COR-L47 (cell line): ENCODE data around the gene MTCL1.

Source experiments
- DNase-seq: peaks from one replicate; lab custom pipeline; 2025; lab: John Stamatoyannopoulos, UW

Gene MTCL1

DNA sequence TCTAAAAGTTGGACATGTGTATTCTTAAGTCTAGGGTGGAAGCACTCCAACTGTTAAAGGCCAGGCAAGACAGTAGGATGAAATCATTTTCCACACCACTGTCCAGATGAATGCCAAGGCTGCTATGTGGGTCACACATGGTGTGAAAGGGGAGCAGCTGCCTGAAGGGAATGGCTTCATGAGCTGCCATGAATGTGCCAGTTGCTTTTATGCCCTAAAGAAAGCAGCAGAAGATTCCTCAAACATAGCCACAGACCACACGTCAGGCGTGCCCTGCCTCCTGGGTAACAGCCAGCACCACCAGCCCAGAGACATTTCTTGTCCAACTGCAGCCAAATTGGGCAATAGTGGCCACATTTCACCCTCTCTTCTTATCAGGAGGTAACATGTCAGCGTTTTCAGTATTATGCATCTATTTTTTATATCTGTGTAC lies 130.2 kb downstream of the MTCL1 start:
- no peak for DNase-seq

DNA sequence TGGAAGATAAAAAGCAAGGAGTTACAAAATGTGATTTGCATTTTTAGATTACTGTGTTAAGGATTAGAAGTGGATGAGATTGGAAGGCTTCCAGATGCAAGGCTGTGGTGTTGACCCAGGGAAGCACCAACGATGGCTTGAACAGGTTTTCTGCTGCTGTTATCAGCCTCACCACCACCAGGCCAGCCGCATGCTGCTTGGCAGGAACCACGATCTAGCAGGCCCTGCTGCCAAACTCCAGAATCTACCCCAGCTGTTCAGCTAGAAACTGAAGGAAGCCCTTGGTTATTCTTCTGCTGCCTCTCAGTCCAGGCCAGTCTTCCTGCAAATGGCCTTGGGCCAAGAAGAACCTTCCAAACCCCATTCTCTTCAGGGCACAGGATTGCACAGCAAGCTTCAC lies 133.9 kb downstream of the MTCL1 start:
- no peak for DNase-seq

DNA sequence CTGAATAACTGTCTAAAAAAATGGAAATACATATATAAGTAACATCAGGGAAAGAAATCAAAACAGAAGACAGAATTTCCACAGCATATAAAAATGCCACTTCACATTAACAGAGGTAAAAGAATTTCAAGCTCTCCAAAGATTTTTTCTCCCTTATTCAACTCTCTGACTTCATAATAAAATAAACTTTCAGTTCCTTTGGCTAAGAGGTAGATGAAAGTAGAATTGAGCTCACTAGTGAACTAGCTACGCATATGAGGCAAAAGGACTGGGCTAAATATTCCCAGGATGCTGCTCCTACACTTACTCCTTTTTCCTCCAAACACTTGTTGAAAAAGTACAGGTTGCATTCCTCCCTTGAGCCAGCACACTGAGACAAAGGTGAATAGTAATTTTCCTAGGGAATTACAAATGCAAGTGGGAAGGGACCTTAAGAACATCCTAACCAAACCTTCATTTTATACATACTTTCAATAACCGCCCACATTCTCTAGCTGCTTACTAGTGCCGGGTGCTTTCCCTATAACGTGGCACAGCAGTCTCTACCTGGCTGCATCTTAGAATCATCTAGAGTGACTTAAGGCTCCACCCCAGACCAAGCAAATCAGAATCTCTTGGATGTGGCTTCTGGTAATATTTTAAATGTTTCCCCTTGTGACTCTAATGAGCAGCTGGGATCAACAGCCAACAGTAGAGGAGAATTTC lies 136.6 kb downstream of the MTCL1 start:
- DNase-seq: no peak

DNA sequence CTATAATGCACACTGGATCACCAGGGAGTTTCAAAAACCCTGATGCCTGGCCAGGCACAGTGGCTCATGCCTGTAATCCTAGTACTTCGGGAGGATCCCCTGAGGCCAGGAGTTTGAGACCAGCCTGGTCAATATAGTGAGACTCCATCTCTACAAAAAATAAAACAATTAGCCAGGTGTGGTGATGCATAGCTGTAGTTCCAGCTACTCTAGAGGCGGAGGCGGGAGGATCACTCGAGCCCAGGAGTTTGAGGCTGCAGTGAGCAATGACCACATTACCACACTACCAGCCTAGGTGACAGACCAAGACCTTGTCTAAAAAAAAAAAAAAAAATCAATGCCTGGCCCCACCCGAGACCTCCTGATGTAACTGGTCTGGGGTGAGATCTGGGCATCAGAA lies 137.2 kb downstream of the MTCL1 start:
- DNase-seq: no peak

DNA sequence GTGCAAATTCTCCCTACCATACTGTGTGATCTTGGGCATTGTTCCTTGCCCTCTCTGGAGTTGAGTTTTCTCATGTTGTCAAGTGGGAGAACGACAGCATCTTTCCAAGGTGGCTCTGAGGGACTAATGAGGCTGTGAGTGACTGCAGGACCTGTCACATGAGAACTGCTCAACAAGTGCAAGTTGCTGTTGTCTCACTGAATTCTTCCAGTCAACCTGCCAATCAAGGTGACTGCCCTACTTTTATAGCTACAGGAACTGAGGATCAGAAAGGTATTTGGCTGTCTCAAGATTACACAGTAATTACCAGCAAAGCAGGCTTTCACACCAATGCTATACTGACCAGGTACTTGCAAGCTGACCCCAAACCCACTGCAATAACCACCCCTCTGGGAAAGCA lies 137.6 kb downstream of the MTCL1 start:
- DNase-seq: no peak

DNA sequence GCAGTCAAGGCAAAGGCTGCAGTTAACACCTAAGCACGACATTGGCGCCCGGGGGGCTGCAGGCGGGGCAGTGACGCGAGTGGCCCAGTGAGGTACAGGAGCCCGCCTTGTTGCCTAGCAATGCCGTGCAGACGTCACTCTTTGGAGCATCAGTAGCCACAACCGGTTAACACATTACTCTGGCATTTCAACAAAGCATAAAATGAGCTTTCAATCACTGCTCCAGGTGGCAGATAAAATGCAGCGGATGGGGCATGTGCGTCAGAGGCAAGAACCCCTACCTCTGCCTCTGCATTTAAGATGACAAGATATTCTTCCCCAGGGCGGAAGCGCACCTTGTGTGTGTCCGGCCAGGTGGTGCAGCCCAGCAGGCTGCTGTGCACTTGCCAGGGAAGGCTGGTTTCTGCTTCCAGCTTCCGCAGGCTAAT lies 139.4 kb downstream of the MTCL1 start:
- peak; percentile 97 for DNase-seq

DNA sequence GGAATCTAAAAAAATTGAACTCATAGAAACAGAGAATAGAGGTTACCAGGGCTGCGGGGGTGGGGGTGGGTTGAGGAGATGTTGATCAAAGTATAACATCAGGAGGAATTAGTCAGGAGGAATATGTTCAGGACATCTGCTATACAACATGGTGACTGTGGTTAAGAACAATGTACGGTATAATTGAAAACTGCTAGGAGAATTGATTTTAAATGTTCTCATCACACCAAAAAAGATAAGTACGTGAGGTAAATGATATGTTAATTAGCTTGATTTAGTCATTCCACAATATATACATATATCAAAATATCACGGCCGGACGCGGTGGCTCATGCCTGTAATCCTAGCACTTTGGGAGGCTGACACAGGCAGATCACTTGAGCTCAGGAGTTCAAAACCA lies 140.2 kb downstream of the MTCL1 start:
- DNase-seq: no peak

DNA sequence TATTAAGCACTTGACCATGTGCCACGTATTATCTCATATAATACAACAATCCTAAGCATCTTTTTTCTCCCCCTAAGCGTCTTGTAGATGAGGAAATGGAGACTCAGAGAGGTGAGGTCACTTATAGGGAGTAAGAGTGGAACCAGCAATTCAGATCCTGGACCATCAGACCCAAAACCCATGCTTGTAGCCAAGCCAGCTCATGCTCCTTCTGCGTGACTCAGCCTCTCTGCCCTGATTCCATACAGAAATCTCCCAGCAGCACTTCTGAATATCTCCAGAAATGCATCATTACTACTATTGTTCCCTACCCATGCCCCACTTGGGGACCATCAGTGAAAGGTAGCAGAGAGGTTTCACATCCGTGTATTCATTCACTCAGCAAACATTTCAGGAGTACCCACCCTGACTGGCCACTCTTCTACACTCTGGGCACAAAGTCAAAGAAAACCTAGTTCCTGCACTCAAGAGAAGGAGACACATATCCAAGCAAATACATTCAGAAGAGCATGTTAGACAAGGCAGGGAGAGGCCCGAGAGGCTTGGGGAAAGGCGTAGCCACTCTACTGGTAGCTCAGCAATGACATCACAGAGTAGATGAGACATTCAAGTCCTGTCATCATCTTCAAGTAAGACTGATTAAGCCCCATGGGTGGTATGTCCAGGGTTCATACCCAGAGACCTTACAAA lies 141.9 kb downstream of the MTCL1 start:
- DNase-seq: no peak

DNA sequence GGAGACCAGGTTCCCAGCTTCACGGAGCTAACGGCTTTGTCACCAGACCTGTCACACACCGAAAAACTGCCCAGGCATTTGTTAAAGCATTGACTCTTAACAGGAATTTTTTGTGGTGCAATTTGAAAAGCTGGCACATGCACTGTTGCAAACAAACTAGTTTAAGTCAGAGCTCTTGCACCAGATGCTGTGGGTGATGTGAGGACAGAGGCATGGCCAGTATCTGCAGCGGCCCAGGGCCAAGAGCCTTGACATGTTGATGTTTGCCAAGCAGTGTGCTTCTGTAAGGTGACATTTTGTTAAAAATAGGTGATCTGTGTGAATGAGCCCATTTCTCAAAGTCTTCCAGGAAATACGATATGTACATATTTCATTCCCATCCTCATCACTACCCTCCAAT lies 142.5 kb downstream of the MTCL1 start:
- no peak for DNase-seq

DNA sequence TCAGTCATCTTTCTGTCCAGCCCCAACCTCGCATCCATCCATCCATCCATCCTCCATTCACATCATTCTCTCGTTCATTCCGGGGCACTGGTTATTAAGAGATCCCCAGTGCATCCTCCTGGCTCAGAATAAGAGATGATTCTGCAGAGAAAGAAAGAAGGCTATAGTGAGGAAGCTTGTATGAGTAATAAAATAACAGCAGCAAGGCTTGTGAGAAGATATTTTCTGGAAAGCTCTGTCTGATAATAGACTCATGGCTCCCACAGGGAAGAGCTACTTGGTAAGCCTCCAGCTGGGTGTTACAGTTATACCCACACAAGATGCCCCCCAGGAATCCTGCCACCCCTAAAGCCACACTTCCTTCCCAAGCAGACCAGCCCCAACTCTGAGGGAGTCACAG lies 143.2 kb downstream of the MTCL1 start:
- no peak for DNase-seq

DNA sequence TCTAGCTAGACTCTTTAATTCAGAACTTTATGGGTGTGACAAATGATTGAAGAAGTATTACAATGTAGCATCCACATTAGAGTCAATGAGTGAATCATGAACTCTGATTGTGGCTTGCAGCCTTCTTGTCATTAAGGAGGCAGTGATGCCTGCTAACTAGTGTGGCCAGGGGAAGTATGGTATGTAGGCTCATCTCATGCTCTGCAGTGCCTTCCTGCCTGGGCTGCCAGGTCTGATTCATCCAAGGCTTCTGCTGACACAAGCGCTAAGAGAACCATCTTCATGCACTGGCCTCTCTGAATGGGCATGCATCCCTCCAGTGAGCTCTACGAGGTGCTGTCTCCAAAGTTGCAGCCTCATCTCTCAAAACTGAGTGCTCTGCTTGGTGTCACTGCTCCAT lies 144.3 kb downstream of the MTCL1 start:
- no peak for DNase-seq

DNA sequence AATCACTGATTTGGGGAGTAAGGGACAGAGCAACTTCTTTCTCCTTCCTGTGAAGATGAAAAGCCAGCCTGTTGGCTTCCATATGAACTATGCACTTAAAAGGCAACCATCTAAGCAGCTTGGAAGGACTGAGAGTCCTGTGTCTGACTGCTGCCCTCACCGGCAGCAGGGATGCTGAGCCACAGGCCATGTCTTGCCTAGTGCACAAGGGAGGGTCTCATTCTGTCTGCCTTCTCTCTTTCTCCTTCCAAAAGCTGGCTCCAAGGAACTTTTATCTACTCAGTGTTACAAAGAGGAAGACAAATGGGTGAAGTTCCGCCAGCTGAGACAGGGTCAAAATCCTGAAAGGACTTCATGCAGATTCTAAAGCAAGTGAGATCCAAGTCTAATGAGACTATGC lies 146.3 kb downstream of the MTCL1 start:
- DNase-seq: no peak

DNA sequence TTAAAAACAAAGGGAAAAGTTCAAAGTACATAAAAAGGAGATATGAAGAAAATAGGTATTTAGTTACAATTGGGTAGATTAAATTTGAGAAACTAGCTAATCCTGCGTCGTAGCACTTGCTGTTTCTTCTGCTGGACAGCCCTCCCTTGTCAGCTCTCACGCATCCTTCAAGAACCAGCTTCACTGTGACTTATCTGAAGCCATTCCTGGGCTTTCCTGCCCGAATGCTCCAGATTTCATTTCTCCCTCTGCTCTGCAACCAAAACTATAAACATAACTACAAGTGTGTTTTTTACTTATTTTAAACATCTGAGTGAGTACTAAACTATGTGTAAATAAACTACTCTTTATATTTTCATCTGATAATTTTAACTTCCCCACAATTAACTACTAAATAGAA lies 149.2 kb downstream of the MTCL1 start:
- no peak for DNase-seq

DNA sequence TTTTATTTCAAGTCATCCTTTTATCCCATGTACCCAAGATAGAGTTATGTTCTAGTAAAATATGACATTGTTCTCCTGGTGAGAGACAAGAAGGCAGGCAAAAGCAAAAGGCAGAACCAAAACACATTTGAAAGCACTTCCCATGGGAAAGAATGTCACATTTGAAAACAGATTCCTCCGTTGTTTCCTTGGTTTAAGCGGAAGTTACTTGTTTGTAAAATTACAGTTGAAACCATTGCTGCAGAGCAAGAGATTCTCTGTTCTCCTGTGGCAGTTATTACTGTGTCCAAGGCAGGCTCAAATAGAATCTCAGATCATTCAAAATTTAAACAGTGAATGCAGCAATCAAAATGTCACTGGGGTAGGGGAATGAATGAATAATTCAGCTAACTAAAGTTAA lies 149.6 kb downstream of the MTCL1 start:
- no peak for DNase-seq

DNA sequence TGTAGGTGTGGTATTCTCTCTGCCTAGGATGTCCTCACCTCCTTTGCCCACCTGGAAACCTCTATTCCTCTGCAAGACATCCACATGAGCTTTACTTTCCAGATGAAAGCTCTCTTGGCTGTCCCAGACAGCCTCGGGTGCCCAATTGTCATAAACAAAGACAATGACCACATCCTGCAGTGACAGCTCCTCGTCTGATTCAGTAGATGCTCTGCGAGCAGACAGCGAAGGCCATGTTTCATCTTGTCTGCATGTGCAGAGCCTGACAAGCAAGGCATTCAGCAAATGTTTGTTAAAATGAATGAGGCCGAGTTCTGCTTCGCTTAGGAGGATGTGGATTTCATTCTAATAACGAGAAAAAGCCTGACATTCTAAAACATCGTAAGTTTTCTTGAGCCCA lies 150.9 kb downstream of the MTCL1 start:
- no peak for DNase-seq

DNA sequence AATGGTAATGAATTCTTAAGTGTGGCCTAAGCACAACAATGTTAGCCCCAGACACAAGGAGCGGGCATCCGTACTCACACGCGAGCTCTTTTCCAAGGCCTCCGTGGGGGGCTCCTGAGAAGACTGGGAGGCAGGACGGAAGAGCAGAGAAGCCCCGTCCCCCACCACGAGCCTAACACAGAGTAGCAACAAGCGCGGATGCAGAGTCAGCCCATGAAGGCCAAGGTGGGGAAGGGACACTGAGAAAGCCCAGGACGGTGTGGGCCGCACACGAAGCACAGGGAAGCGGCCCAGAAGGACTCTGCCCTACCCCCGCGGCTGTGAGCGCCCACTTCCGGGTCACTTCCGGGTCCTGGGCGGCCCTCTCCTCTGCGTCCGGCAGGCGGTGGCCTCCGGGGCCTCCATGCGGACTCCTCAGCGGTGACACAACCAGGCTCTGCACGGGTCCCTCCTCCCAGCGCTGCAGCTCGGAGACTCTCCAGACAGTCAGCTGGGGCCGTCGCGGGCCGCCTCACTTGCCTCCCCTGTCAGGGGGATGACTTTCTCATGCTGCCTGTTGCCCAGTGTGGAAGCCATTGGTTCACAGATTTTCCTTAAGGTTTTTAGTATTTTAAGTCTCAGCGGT lies 151.5 kb downstream of the MTCL1 start:
- DNase-seq: no peak

DNA sequence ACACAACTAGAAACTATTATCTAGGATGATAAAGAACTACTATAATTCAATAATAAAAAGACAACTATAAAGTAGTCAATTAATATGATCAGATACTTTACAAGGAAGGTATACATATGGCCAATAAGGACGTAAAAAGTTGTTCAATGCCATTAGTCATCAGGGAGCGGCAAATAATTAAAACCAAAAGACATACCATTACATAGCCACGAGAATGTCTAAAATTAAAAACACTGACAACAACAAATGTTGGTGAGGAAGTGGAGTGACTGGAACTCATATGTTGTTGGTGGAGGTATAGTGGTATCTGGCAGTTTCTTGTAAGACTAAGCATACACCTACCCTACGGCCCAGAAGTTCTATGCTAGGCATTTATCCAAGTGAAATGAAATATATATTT lies 152.4 kb downstream of the MTCL1 start:
- no peak for DNase-seq

DNA sequence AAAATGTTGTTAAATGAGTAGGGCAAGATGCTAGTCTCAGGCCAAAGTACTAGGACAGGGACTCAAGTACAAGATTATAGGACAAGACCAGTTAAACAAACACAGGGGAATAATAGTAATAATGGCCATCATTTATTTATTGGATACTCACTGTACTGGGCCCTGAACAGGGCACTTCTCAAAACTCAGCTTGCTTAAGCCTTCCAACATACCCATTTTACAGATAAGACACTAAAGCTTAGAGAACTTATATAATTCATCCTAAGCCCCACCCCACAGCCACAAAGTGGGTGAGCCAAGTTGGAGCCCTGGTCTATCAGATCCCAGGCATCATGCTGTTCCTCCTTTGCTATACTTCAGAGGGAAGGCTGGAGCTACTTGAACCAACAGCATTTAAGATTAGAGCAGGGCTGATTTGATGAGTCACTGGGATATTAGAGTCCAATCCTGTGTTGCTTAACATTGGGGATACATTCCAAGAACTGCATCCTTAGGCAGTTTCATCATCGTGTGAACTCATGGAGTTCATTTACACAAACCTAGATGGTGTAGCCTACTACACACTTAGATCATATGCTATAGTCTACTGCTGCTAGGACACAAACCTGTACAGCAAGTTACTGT lies 153.6 kb downstream of the MTCL1 start:
- DNase-seq: no peak

DNA sequence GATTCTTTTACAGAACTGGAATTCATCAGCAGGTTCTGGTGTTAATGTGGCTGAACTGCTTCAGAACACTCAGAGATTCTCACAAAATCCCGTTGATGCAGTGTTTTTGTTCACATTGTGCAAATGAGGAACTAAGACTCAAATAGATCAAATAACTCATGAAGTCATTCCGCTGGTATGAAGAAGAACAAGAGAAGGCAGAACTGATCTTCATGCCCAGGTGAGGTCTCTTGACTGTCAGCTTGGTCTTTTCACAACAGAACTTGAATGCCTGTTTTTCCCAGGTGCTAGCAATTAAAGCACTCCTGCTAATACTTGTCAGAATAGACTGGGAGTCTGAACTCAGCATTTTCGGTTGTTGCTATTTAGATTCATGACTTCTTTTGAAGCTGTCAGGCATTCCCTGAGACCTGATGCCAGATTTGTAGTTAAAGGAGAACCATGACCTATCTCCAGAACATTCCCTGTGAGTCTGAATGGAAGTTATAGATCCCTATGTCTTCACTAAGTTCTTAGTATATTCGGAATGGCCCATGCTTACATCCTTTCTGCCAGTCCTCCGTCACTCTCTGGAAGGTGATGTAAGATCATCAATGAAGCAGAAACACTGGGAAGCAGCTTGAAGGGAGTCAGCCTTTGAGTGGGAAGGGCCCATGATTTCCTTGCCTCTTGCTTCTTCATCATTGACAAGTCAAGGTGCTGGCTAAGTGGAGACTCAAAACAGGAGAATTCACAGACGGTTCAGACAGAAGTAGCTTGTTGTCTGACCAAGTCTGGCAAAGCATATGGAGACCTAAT lies 155.7 kb downstream of the MTCL1 start:
- no peak for DNase-seq

DNA sequence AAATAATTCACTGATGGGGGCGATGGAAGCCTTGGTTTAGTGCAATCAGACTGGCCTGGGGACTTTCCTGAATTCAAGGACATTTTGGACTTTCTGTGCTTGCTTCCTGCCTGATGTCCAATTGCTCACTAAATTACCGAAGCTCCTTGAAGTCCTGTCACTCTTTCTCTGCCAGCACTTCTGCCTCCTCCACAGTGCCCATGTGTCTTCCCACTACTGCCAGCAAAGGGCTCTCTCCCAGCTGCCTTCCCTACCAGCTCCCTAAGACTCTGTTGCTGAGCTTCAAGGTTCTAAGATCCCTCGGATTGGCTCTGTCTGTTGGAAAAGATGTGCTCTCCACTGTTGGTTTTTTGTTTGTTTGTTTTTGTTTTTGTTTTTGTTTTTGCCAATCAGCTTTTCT lies 158.1 kb downstream of the MTCL1 start:
- no peak for DNase-seq

DNA sequence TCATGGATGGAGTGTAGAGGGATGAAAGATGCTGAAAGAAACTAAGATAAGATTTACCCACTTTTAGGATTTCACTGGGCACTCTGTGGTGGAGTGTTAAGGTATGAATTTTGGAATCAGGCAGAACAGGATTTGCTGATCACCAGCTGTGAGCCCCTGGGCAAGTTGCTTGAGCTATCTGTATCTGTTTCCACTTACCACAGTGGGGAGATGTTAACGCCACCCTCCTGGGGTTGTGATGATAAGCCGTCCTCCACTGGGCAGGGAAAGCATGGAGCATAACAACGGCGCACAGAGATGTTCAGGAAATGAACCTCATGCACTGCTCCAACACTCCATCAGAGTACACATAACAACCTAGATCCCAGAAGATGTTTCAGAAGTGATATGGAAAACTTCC lies 160.6 kb downstream of the MTCL1 start:
- no peak for DNase-seq

DNA sequence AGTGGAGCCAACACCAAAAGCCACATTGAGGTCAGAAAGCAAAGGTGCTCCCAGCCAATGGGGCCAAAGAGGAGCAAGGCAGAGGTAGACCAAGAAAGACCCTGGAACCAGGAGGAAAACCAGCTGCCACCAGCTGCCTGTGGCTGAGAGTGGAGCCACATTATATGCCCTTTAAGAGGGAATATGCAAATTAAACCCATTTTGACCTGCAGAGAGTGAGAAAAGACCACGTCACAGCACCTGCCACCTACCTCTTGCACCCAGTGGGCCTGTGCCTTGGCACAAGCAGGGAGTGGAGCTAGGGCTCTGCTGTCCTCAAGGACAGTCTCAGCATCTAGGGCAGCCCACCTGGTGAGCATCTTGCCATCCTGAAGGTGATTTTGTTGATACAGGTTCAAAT lies 161.3 kb downstream of the MTCL1 start:
- no peak for DNase-seq
